Measurements from ENCODE around the gene FGB.
A peak's percentile ranks its signal among the peaks of the same experiment; 100 is the strongest.

Gene FGB

DNA sequence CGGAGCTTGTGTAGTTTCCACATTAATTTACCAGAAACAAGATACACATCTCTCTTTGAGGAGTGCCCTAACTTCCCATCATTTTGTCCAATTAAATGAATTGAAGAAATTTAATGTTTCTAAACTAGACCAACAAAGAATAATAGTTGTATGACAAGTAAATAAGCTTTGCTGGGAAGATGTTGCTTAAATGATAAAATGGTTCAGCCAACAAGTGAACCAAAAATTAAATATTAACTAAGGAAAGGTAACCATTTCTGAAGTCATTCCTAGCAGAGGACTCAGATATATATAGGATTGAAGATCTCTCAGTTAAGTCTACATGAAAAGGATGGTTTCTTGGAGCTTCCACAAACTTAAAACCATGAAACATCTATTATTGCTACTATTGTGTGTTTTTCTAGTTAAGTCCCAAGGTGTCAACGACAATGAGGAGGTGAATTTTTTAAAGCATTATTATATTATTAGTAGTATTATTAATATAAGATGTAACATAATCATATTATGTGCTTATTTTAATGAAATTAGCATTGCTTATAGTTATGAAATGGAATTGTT, at the start of gene FGB:
TSS of gene FGB (plus strand) at position 315 of the 558 bp plus-strand sequence. CDS start at position 323, 8 bp downstream.
- DNase-seq (ENCODE audit: low spot score), result no peak

DNA sequence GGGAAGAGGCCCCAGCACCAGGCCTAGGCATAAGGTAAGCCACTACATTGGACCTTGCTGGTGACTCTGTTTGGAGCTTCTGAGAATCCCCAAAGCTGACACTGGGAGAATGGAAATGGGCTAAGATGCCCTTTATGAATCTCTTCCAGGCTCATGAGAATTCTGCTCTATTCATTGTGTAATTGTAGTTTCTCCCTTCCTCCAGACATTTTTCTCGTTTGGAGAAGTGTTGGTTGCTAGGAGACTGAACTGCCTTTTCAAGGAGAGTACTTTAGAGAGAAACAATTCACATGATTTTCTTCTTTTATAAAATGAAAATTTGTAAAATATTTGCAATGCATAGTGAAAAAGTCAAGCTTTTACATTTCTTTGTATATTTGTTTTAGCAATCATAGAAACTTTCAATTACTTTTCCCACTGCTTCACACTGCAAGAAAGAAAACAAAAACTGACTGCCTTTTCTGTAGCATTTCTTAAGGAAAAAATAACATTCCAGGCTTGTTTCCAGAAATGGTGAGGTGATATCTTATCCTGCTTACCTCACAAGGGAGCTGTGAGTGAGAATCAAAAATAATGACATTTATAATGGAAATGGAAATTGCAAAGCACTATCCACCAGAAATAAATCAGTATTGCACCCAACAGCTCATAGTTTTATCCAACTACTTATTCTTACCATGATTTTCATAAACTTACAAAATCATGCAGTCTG, 46.3 kb upstream of the FGB start:
- DNase-seq (ENCODE audit: low spot score), result no peak

DNA sequence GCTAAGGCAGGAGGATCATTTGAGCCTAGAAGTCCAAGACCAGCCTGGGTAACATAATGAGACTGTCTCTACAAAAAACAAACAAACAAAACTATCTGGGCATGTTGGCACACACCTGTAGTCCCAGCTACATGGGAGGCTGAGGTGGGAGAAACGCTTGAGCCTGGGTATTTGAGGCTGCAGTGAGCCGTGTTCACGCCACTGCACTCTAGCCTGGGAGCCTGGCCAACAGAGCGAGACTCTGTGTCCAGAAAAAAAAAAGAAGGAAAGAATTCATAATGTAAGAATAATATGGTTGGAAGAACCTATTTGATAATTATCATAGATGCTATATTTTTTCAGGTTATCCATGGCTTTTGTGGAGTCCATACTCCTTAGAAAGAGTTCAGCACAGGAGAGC, 45.2 kb upstream of the FGB start:
- DNase-seq (ENCODE audit: low spot score), result no peak

DNA sequence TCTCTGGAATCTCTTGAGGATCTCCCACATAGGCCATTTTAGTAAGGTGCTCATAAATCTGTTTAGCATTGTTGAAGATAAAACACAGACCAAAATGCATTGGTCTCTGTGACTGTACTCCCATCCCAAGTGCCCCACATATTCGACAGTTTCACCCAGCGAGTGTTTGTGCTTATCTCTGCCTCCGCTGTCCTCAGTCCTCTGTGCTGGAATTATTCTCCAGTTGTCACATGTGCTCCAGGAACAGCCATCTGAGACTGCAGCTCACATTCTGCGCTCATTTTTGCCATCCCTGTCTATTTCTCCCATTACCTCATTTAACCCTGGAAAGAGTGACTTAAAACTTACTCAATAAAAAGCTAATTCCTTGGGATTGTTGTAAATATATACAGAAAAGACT, 43.6 kb upstream of the FGB start:
- no peak for DNase-seq (ENCODE audit: low spot score)

DNA sequence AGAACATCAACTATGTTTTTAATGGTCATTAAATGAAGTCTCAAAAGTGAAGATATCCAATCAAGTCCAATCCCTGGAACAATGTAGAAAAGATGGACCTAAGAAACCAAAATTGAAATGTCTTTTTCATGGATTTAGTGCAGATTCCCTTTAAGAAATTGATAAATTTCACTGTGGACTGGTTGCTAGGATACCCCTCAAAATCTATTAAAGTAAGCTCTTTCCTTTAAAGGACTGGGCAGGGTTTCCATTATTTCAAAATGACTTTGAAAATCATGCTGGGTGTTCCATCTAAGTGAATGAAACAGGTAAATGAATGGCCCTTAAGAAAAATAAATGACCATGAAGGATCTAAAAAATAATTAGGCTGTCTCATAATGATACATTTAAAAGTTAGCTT, 41.2 kb upstream of the FGB start:
- DNase-seq (ENCODE audit: low spot score), result no peak

DNA sequence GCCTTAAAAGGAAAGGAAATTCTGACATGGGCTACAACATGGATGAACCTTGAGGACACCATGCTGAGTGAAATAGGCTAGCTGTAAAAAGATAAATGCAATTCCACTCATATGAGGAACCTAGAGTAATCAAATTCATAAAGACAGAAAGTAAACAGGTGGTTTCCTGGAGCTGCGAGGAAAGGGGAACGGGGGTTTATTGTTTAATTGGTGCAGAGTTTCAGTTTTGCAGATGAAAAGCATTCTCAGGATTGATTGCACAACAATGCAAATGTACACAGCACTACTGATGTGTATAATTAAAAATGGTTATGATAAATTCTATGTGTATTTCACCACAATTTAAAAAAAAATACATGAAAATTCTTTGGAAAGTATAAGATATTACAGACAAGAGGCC, 36.7 kb upstream of the FGB start:
- no peak for DNase-seq (ENCODE audit: low spot score)

DNA sequence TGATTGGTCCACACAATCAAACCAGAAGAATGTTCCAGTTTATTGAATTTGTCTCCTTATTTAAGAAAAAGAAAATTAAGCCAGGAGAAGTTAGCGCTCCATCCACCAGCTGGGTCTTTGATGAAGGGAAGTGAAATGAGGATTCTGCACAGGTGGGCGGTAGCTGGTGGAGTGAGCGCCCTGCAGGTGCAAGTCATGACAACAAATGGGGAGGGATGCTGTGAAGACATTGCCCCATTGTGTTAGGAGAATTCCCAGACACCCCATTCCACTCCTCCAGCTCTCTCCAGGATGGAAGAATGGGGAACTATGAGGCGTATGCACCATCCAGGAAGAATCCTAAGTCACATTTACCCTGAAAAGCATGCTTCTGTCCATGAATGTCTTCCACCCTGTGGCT, 35.5 kb upstream of the FGB start:
- no peak for DNase-seq (ENCODE audit: low spot score)

DNA sequence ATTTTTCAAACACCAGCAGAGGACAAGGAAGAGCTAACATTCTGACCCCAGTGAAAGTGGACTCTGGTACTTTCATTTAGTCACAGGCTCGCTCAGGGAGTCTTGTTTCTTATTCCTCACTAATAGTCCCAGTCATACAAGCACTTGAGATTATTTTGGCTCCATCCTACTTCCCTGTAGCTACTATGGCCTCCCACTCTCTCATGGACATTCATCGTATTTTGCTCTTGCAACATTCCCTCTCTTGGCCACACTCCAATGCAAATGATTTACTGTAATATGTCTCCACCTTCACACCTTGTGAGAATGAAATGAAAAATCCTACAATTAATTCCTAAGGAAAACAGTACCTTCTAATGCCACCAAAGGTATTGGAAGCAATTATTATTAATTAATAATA, 33.9 kb upstream of the FGB start:
- no peak for DNase-seq (ENCODE audit: low spot score)

DNA sequence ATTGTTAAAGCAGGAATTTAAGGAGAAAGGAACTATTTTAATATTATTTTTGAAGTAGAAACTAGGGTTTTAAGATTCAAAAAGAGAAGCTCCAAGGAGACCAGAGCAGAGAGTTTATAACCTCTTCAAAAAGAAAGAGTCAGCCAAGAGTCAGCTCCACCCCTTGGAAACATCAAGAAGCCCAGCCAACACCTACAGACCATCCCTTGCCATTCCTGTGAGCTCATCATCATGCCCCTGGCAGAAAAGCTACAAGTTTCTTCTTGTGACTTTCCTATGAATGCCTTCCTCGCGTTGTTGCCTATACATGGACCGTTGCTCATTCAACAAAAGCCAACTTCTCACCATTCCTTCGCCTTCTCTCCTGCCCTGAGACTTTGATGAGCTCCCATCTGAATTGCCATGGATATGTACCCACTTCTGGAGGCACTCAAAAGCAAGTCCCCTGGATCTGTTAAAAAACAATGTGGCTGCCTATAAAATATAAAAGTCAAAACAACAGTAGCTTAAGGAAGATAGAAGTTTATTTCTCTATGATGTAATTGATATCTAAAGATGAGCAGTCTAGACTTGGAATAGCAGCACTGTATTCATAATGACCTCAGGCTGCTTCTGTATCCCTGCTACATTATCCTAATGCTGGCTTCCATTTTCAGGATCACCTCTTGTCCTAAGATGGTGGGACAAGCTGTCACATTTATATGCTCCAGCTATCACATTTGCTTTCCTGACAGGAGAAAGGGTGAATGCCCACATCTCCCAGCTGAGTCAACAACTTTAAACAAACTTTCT, 32.9 kb upstream of the FGB start:
- DNase-seq (ENCODE audit: low spot score), result no peak

DNA sequence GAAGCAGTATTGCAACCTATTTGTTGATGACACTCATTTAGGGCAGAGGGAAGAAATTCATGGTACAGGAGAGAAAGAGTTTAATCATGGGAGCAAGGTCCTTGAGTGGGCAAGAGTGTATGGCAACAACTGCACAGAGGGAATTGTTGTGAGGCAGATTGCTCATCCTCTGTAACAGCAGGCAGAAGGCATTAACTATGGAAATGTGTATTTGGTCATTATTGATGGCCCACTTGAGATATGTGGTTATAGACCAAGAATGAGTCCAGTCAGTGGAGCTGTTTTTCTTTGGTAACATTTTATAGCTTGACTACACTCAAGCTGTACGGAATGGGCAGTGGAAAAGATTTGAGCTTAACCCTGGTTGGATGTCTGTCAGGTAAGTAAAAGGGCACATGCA, 28.5 kb upstream of the FGB start:
- DNase-seq (ENCODE audit: low spot score), result no peak

DNA sequence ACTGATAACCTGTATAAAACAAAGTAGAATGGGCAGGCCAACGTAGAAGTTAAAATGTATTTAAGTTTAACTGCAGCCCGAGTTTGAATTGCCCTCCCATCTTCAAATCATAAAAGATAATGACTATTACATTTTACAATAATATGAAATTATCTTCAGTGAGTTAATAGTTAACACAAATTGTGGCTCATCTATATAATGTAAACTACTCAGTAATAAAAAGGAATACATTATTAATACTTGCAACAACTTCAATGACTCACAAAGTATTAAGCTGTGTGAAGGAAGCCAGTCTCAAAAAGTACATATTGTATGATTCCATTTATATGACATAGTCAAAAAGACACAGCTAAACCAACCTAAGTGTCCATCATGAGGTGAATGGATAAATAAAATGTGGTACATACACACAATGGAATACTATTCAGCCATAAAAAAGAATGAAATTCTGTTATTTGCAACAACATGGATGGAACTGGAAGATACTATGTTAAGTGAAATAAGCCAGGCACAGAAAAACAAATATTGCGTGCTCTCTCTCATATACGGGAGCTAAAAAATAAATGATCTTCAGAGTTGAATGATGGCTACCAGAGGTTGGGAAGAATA, 20.4 kb upstream of the FGB start:
- no peak for DNase-seq (ENCODE audit: low spot score)

DNA sequence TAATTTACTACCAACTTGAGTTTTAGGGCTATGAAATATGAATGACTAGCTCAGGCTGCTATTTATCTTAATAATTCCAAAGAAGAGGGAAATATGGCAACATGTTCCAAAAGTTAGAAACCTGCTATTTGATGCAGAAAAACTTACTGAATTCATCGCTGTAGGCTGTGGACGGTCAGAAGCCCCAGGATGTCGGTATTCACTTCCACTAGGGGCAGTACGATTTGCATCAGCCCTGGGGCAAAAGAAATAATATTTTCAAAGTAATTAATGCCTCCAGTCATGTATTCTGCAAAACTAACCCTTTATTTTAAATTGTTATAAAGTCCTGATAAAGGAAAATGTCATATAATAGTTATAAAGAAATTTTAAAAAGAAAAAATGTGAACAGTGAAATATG, 17.1 kb upstream of the FGB start:
- DNase-seq (ENCODE audit: low spot score), result no peak

DNA sequence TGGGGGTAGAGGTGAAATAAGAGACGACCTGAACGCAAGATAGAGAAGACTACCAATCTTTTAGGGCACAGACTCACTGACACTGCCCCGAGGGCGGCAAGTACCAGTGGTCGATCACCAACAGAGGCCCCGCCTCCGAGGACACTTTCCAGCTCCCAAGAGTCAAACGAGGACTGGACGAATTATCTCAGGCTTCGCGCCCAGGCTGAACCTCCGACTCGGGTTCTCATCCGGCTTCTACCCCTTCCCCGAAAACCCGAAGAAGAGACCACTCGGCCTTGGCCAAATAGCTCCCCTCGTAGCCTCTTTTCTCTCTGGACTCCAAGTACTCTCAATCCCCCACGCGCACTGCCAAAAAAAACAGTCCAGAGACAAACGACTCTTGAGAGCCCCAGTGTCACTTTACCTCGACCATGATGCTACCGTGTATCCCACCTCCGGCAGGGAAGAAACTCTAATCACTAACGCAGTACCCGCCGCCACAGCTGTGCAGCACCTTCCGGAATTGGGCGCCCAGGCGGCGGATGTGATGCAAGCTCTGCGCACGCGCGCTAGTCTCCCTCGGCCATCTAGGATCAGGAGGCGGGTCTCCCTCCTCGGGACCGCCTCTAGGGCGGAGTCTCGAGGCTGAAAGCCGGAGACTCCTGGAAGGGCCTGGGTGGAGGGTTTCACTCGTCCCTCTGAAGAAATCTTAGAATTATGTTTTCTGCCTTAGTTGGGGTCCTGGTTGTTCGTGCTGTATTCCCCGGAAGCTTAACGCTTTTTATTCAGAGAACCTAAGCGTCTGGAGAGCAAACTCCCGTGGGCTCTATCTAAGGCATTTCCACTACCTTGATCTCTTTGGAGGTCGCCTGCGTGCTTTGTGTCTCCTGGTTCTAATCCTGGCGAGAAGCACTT, 12.7 kb upstream of the FGB start, which contains the start of gene PLRG1:
TSS of gene PLRG1 (minus strand) at position 507 of the 897 bp plus-strand sequence. CDS start at position 415, 92 bp downstream.
- DNase-seq (ENCODE audit: low spot score), result peak; percentile 95

DNA sequence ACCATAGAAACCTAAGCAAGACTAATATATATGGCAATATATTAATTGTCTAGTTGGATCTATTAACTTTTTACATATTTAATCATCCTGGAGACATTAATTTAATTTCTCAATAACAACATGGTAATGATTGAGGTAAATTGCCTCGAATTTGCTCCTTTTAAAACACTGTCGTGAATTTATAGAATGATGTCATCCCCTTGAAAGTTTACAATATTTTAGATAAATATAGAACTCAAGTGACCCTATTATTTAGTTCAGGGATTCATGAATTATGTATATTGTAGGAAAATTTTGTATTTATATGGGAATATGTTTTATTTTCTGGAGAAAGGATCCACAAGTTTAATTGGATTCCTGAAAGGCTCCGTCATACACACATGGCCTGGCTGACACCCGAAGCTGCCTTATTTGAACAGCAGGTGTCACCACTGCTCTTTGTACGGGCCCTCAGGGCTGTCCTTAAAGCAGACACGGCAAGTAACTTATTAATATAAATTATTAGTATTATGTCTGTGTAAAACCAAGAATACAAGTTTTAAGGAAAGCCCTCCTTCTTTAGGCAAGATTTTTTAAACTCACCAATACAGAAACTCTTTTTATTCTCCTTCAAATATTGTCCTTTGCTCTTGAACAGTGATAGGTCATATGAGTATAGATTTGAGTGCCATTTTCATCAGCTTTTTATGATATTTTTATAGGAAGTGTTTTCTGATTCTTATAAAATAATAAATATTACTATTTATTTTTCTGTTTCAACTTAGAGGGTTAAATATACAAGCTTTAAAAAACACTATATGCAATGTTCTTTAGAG, 10.7 kb upstream of the FGB start:
- peak; percentile 87 for DNase-seq (ENCODE audit: low spot score)

DNA sequence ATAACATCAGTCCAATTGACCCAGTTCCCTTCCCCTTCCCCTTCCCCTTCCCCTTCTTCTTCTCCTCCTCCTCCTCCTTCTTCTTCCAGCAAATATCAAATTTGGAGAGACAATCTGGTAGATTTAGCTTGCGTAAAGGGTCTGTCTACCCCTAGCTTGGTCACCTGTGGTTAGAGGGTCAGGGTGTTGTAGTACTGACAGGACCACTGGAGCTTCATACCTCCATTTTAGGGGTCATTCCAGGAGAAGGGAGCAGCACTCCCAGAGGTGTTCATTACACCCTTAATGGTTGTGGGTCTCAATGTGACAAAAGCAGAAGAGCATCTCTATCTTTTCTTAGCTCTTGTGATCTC, 3.7 kb upstream of the FGB start:
- no peak for DNase-seq (ENCODE audit: low spot score)

DNA sequence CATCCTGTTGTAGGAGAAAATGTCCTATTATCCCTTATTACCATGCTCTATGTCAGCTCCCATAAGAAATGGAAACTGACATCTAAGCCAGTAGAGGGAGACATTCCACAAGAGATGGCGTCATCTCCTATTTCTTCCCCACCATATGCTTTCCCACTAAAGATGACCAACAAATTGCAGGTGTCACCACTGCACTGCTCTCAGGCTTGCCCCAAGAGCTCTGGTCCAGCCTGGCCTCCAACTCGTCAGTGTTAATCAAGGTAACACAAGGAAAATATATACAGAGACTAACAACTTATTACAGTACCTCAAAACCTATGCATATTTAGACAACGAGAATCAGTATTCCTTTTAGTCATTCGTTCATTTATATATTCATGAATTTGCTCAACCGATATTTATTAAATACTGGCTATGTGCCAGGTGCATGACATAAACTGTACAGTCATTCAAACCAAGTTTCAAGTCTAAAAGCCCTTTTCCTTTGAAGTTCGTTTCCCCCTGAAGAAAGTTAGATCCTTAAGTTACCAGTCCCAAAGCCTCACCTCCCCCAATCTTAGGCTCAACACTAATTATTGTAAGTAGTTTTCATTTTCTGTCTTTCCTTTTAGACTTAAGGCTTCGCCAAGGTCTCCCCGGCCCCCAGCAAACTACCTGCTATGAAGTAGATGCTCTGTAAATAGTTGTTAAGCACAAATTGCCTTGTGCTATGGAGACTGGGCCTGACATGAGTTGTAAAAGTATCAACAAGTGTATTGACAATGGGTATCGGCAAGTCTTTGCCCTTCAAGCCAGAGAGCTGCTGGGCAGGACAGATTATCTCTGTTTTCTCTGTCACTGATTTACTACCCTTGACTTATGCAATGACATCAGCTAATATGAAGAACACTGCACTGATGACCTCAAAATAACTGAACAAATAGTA, 3.1 kb upstream of the FGB start:
- DNase-seq (ENCODE audit: low spot score), result peak; percentile 76

DNA sequence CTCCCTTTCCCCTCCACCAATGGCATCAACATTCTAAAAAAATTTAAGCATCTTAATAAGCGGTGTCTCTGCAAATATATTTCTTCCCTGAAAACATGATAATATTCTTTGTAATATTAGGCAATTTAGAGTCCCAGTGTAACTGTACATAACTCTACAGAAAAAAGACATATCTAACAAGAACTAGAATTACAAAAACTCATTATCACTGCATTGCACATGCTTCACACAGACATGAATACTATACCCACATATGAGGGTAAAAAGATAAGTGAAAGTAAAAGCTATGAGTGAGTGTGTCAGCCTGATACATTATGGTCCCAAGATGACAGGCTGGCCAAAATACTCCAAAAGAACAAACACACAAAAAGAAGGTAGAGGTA, 2.4 kb upstream of the FGB start:
- no peak for DNase-seq (ENCODE audit: low spot score)

DNA sequence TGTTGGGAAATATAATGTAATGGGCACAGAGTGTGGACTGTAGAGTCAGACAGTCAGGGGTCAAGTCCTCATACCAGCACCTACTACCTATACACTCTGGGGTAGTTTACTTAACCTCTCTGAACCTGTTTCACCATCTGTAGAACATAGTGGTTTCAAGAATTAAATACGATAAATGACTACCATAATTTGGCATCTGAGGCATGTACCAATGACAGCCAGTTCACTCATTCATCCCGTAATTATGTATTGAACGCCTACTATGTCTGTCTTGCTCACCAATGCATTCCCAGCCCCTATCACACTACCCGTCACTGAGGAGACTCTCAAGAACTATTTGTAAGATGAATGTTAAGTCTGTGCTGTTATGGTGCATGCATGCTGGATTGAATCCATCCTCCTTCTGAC, 2.0 kb upstream of the FGB start:
- peak; percentile 47 for DNase-seq (ENCODE audit: low spot score)

DNA sequence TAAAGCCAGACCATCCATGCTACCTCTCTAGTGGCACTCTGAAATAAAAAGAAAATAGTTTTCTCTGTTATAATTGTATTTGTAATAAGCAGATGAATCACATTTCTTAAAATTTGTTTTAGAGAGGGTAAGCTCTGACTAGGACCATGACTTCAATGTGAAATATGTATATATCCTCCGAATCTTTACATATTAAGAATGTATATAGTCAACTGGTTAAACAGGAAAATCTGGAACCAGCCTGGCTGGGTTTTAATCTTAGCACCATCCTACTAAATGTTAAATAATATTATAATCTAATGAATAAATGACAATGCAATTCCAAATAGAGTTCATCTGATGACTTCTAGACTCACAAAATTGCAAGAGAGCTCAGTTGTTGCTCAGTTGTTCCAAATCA, 1.5 kb downstream of the FGB start:
- no peak for DNase-seq (ENCODE audit: low spot score)

DNA sequence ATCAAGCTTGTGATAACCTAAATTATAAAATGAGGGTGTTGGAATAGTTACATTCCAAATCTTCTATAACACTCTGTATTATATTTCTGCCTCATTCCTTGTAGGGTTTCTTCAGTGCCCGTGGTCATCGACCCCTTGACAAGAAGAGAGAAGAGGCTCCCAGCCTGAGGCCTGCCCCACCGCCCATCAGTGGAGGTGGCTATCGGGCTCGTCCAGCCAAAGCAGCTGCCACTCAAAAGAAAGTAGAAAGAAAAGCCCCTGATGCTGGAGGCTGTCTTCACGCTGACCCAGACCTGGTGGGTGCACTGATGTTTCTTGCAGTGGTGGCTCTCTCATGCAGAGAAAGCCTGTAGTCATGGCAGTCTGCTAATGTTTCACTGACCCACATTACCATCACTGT, 2.9 kb downstream of the FGB start:
- no peak for DNase-seq (ENCODE audit: low spot score)

Data from RKO (cell line).